Brain pericyte (primary cell): ENCODE data around the gene LY6G6F.
"Not testable (repeated sequence)": the region's sequence is repeated elsewhere in the genome, so short reads cannot be mapped to it uniquely, and the experiment has no call there.

Source experiments
- DNase-seq: peaks from one replicate; pipeline ENCODE4 v3.0.0-alpha.2; 2012; ENCODE audit warnings: low read depth, low spot score

LY6G6F gene

DNA sequence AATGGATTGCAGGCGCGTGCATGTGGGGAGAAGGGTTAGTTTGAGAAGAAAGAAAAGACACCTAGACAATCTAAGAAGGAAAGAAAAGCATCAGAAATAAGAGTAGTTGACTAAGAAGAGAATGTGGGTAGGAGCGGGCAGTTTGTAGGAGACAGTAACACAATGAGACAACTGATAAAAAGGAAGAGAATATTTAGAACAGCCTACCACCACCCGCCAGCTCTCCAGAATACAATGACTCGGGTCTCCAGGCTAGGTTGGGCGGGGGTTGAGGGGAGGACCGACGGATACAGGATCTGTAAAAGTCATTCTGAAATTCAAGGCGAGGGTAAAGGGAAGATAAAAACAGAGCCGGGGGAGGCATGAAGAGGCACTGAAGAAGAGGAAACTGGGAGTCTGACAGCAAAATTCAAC lies 4.3 kb upstream of the LY6G6F start:
- DNase-seq: no peak

- DNase-seq: peak; percentile 96
Observed at GRCh38 chr6:31702819-31703716, 3.6 kb upstream of the LY6G6F start, which contains the start of gene ABHD16A. Gene ABHD16A (minus strand): TSS chr6:31703324. CDS start chr6:31703281, 43 bp downstream.

- no peak for DNase-seq
Observed at GRCh38 chr6:31705931-31706330, 735 bp upstream of the LY6G6F start.

GRCh38 chr6:31707701-31708100 lies 1.0 kb downstream of the LY6G6F start:
- DNase-seq: no peak

DNA sequence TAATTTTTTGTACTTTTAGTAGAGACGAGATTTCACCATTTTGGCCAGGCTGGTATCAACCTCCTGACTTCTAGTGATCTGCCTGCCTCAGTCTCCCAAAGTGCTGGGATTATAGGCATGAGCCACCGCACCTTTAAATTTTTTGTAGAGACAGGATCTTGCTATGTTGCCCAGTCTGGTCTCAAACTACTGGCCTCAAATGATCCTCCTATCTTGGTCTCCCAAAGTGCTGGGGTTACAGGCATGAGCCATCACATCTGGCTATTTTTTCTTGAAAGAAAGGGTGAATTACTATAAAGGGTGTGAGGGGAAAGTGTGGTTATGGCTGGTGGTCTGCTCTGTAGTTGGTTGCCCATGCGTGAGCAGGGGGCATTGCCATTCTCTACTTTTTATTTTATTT lies 1.6 kb downstream of the LY6G6F start:
- no peak for DNase-seq

GRCh38 chr6:31709157-31709556 lies 2.5 kb downstream of the LY6G6F start:
- not testable (repeated sequence) for DNase-seq

- no peak for DNase-seq
Observed at GRCh38 chr6:31710523-31711219, 4.0 kb downstream of the LY6G6F start.

DNA sequence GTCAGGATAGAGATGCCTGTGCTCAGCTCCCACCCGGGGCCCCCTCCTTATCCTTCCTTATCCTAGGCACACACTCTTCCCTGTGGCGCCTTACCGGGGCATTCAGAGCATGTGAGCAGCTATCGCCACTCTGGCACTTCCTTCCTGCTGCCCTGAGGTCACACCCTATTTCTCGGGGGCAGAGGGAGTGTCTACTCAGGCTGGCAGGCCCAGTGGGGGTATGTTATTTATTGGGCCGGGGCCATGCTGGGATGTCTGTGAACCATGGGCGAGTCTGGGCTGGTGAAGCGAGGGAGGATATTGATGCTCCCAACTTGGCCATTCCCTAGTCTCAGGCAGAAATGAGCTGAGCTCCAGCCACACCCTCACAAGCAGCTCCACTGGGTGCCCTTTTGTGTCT lies 4.6 kb downstream of the LY6G6F start:
- no peak for DNase-seq

DNA sequence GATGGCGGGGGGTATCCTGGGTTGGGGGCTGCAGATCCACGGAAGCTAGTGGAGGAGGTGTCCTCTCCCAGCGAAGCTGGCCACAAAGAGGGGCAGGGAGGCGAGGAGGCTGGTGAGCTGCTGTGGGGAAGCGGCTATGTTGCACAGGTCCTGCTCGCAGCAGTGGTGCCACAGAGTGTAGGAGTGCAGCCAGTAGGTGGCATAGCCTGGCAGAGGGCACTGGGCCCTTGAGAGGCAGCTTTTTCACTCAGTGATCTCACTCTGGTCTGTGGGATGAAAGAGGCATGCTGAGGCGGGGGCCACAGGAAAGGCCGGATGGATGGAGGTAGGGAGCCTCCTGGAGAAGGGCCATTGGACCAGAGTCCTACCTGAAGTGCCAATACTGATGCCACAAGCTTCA lies 5.6 kb downstream of the LY6G6F start:
- no peak for DNase-seq

GRCh38 chr6:31713465-31713864 lies 6.8 kb downstream of the LY6G6F start:
- DNase-seq: no peak

- no peak for DNase-seq
Observed at GRCh38 chr6:31713991-31714684, 7.5 kb downstream of the LY6G6F start.

GRCh38 chr6:31715022-31715958 lies 8.6 kb downstream of the LY6G6F start, which contains the start of gene LY6G6D:
Gene LY6G6D (plus strand): TSS chr6:31715348. CDS start chr6:31715356, 8 bp downstream.
- no peak for DNase-seq

DNA sequence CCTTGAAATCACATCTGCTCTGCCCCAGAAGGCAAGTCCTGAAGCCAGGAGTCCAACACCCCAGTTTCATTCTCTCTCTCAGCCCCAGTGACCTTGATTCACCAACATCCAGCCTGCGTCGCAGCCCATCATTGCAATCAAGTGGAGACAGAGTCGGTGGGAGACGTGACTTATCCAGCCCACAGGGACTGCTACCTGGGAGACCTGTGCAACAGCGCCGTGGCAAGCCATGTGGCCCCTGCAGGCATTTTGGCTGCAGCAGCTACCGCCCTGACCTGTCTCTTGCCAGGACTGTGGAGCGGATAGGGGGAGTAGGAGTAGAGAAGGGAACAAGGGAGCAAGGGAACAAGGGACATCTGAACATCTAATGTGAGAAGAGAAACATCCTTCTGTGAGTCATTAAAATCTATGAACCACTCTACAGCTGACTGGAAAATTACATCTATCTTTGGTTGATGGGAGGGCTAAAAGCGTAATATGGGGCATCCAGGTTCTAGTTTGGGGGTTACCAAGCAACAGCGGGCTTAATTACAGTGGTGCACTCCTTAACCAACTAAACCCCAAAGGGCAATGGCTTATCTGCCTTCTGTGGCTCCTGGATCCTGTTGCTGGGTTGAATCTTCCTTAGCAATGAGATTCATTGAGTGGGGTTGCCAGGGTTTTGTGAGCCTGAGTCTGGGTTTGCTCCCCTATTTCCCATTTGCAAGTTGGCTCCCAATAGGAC lies 11.0 kb downstream of the LY6G6F start:
- no peak for DNase-seq

- no peak for DNase-seq
Observed at GRCh38 chr6:31718265-31718664, 11.6 kb downstream of the LY6G6F start.

- DNase-seq: no peak
Observed at GRCh38 chr6:31719001-31719400, 12.3 kb downstream of the LY6G6F start.

DNA sequence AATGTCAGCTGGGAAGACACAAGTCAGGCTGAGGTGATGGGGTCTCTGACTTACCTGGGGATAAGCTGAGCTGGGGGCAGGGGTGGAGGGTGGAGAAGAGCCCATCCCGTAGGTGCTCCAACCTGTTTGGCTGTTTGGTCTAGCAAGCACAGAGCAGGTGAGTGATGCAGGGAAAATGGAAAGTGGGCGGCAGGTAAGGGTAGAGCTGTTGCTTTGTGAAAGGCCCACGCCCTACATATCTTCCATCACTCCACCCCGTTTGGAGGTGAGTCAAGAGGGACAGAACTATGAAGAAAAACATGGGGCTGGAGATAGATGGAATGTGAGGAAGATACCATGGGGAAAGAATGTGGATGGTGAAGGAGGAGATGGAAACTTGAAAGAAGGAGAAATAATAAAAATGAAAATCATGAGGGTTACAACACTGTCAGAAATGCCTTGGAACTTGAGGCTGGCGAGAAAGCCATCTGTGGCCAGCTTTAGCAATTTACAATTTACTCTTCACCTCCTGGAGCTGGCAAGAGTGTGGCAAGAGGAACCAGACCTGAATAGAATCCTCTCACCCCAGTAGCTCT lies 13.6 kb downstream of the LY6G6F start:
- no peak for DNase-seq

- DNase-seq: no peak
Observed at GRCh38 chr6:31721351-31722020, 14.8 kb downstream of the LY6G6F start, which contains the start of gene LY6G6C. Gene LY6G6C (minus strand): TSS chr6:31721746. CDS start chr6:31721679, 67 bp downstream.

DNA sequence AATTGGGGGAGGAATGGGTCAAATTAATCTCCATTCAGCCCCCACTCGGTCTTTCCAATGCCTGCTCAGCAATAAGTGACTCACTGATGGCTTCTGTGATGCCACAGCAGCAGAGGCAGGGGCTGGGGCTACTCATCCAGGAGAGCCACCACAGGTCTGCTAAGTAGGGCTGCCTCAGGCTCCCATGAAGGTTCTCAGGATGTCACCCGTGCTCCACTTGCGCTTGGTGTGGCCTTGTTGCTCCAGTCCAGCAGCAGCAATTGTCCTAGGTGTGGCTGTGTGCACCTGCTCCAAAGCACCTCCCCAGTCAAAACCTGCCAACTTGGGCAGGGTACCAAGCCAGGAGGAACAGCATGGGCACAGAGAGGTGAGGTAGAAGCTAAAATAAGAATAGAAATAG lies 15.5 kb downstream of the LY6G6F start:
- no peak for DNase-seq
